HG02798 (cell line): Measurements from ENCODE around the gene TAS2R8.
"Not testable (repeated sequence)": the region's sequence is repeated elsewhere in the genome, so short reads cannot be mapped to it uniquely, and the experiment has no call there.

Source experiments
- ATAC-seq: cut with Tn5 transposase; IDR thresholded peaks from one replicate; pipeline ENCODE4 v1.9.1; 2021; ENCODE audit warnings: mild to moderate bottlenecking; ENCODE audit not compliant: unreplicated experiment, poor library complexity

Gene TAS2R8

GRCh38 chr12:10807186-10807585 is at the start of gene TAS2R8:
TAS2R8 (minus strand) TSS chr12:10807286; CDS start chr12:10806980, 306 bp downstream.
- no peak for ATAC-seq

- ATAC-seq, result no peak
Measured at GRCh38 chr12:10855807-10856206, 48.7 kb upstream of the TAS2R8 start.

GRCh38 chr12:10853776-10854175 is 46.7 kb upstream of the TAS2R8 start:
- ATAC-seq, result no peak

GRCh38 chr12:10851243-10851858 is 44.3 kb upstream of the TAS2R8 start:
- ATAC-seq, result no peak

GRCh38 chr12:10849425-10849878 is 42.4 kb upstream of the TAS2R8 start, which contains the start of gene PRR4:
PRR4 (minus strand) TSS chr12:10849475; CDS start chr12:10849437, 38 bp downstream.
- ATAC-seq, result no peak

- no peak for ATAC-seq
Measured at GRCh38 chr12:10847744-10848143, 40.7 kb upstream of the TAS2R8 start.

- ATAC-seq, result no peak
Measured at GRCh38 chr12:10842862-10843261, 35.8 kb upstream of the TAS2R8 start.

- no peak for ATAC-seq
Measured at GRCh38 chr12:10838461-10838860, 31.4 kb upstream of the TAS2R8 start.

- ATAC-seq, result no peak
Measured at GRCh38 chr12:10829994-10830393, 22.9 kb upstream of the TAS2R8 start.

GRCh38 chr12:10826258-10826657 is 19.2 kb upstream of the TAS2R8 start, which contains the start of gene TAS2R10:
TAS2R10 (minus strand) TSS chr12:10826358; CDS start chr12:10826269, 89 bp downstream.
- ATAC-seq, result no peak

- ATAC-seq, result no peak
Measured at GRCh38 chr12:10824957-10825356, 17.9 kb upstream of the TAS2R8 start.

- no peak for ATAC-seq
Measured at GRCh38 chr12:10811883-10812536, 4.9 kb upstream of the TAS2R8 start.

- no peak for ATAC-seq
Measured at GRCh38 chr12:10810068-10810467, 3.0 kb upstream of the TAS2R8 start, which contains the start of gene TAS2R9. TAS2R9 (minus strand) TSS chr12:10810168; CDS start chr12:10810075, 93 bp downstream.

- ATAC-seq, result no peak
Measured at GRCh38 chr12:10802587-10802986, 4.5 kb downstream of the TAS2R8 start, which contains the start of gene TAS2R7. TAS2R7 (minus strand) TSS chr12:10802627; CDS start chr12:10802570, 57 bp downstream.

GRCh38 chr12:10801741-10802140 is 5.3 kb downstream of the TAS2R8 start:
- ATAC-seq, result no peak

- no peak for ATAC-seq
Measured at GRCh38 chr12:10794222-10794621, 12.9 kb downstream of the TAS2R8 start.

- ATAC-seq, result not testable (repeated sequence)
Measured at GRCh38 chr12:10791769-10792168, 15.3 kb downstream of the TAS2R8 start.

- ATAC-seq, result no peak
Measured at GRCh38 chr12:10783252-10783651, 23.8 kb downstream of the TAS2R8 start.

- no peak for ATAC-seq
Measured at GRCh38 chr12:10779103-10779502, 28.0 kb downstream of the TAS2R8 start.

GRCh38 chr12:10771132-10771733 is 35.9 kb downstream of the TAS2R8 start:
- ATAC-seq, result no peak

- ATAC-seq, result no peak
Measured at GRCh38 chr12:10759657-10760056, 47.4 kb downstream of the TAS2R8 start.
